Inflammatory macrophage treated with lipopolysaccharide for 4 hours (primary cell): Measurements from ENCODE around the gene PILRB.
"Not testable (repeated sequence)": the region's sequence is repeated elsewhere in the genome, so short reads cannot be mapped to it uniquely, and the experiment has no call there.

Source experiments
- DNase-seq: peaks from one replicate; pipeline ENCODE4 v3.0.0-alpha.2; 2020

PILRB gene

DNA sequence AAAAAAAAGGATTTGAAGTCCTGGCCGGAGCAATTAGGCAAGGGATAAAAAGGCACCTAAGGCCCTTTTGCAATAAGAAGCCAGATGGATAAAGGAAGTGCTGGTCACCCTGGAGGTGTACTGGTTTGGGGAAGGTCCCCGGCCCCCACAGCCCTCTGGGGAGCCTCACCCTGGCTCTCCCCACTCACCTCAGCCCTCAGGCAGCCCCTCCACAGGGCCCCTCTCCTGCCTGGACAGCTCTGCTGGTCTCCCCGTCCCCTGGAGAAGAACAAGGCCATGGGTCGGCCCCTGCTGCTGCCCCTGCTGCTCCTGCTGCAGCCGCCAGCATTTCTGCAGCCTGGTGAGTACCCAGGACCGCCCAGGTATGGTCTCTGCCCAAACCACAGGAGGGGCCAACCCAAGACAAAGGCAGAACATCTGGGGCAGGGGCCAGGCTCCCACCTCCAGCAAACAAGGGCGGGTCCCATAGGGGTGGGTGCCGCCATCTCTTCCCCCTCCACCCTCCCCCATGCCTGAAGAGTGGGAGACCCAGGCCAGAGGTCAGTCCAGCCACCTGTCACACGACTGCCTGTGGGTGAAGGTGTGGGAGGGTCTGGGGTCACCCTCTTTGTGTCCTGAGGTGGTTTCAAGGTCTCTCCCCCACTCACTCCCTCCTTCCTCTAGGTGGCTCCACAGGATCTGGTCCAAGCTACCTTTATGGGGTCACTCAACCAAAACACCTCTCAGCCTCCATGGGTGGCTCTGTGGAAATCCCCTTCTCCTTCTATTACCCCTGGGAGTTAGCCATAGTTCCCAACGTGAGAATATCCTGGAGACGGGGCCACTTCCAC lies at the start of gene PILRB:
Gene PILRB, plus strand, starts transcription at position 91 of the 830 bp plus-strand sequence. Its CDS starts 186 bp downstream, at position 277.
- no peak for DNase-seq

- peak; percentile 7 for DNase-seq
Measured at GRCh38 chr7:100318329-100318728, 39.6 kb upstream of the PILRB start.

GRCh38 chr7:100321648-100322047 lies 36.3 kb upstream of the PILRB start:
- not testable (repeated sequence) for DNase-seq

DNA sequence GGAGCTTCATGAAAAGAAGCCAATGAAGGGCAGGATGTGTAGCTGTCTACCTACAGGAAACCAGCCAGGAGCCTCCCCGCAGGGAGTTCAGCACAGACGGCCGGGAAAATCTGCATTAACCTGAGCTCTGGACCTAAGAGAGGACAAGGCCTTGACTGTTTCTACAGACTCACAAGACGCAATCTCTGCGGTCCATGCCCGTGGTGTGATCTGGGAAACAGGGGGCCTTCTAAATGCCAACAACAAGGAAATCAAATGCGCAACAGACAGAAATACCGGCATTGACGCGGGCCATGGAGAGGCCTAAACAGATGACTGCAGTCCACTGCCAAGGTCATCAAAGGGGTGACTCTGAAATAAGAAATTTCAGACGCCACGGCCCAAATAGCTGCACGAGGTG lies 33.7 kb upstream of the PILRB start:
- DNase-seq: not testable (repeated sequence)

- DNase-seq: not testable (repeated sequence)
Measured at GRCh38 chr7:100325671-100326070, 32.2 kb upstream of the PILRB start.

- not testable (repeated sequence) for DNase-seq
Measured at GRCh38 chr7:100326914-100327313, 31.0 kb upstream of the PILRB start.

GRCh38 chr7:100335566-100336466 lies 22.1 kb upstream of the PILRB start:
- DNase-seq: peak; percentile 93

DNA sequence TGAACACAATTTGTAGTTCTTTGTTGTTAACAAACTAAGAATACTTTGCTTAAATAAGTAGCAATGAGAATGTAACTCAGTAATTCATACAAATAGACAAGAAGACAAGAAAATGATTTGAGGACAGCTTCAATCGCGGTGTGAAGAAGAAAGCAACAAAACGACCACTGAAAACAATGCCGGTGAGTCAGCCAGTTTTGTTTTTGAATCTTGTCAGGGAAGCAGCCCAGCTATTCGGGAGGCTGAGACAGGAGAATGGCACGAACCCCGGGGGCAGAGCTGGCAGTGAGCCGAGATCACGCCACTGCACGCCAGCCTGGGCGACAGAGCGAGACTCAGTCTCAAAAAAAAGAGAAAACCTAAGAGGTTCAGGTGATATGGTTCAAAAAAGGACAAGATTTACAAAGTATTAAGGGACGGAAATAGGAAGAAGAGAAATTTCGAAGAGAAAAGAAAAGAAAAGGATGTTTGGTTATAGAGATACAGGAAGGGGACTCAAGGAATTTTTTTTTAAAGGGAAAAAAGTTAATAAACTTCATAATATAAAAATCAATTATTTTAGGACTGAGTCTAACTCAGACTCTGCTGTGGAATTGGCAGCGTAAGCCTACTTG lies 19.7 kb upstream of the PILRB start:
- DNase-seq: not testable (repeated sequence)

GRCh38 chr7:100341286-100341685 lies 16.6 kb upstream of the PILRB start:
- DNase-seq: not testable (repeated sequence)

GRCh38 chr7:100342765-100343164 lies 15.2 kb upstream of the PILRB start:
- DNase-seq: no peak

GRCh38 chr7:100344124-100344559 lies 13.8 kb upstream of the PILRB start:
- not testable (repeated sequence) for DNase-seq

DNA sequence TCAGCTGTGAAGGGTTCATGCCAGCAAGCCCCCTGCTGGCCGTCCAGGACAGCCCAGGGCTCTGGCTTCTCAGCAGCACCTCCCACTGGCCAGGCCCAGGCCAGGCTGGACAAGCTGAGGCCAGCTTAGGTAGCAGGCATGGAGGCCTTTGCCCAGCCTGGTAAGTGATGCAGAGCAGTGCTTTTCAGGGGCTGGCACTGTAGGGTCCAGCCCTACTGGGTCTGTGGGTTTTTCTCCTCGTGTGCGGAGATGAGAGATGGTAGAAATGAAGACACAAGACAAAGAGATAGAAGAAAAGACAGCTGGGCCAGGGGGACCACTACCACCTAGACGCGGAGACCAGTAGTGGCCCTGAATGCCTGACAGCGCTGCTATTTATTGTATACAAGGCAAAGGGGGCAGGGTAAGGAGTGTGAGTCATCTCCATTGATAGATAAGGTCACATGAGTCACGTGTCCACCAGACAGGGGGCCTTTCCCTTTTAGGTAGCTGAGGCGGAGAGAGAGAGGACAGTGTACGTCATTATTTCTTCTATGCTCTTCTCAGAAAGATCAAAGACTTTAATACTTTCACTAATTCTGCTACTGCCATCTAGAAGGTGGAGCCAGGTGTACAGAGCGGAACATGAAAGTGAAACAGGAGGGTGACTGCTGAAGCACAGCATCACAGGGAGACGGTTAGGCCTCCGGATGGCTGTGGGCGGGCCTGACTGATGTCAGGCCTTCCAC lies 13.2 kb upstream of the PILRB start:
- peak; percentile 58 for DNase-seq

DNA sequence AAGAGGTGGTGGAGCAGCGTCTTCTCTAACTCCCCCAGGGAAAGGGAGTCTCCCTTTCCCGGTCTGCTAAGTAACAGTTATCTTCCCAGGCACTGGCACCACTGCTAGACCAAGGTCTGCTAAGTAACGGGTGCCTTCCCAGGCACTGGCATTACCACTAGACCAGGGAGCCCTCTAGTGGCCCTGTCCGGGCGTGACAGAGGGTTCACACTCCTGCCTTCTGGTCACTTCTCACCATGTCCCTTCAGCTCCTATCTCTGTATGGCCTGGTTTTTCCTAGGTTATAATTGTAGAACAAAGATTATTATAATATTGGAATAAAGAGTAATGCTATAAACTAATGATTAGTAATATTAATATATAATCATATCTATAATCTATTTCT lies 12.6 kb upstream of the PILRB start:
- DNase-seq: peak; percentile 21

DNA sequence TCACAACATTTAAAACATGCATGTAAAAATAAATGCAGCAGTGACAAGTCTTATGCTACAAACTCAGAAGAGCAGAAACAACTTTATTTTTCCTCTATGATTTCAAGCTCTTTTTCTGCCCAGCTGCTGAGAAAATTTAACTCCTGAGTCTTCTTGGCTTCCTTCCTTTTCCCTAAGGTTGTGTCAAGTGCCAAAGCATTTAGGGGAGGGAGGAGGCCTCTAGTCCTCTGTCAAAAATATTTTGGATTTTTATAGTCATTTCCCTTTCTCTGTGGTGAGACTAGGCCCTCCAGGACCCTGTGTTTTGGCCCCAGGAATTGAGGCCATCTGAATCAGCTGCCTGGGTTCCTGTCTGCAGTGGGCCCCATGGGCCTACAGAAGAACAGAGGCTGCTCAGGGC lies 11.0 kb upstream of the PILRB start:
- no peak for DNase-seq

GRCh38 chr7:100348805-100349204 lies 9.1 kb upstream of the PILRB start:
- DNase-seq: no peak

- DNase-seq: no peak
Measured at GRCh38 chr7:100349757-100350156, 8.2 kb upstream of the PILRB start.

- no peak for DNase-seq
Measured at GRCh38 chr7:100351657-100352058, 6.3 kb upstream of the PILRB start.

- DNase-seq: not testable (repeated sequence)
Measured at GRCh38 chr7:100352230-100352781, 5.6 kb upstream of the PILRB start.

GRCh38 chr7:100352984-100353684 lies 4.8 kb upstream of the PILRB start:
- no peak for DNase-seq

DNA sequence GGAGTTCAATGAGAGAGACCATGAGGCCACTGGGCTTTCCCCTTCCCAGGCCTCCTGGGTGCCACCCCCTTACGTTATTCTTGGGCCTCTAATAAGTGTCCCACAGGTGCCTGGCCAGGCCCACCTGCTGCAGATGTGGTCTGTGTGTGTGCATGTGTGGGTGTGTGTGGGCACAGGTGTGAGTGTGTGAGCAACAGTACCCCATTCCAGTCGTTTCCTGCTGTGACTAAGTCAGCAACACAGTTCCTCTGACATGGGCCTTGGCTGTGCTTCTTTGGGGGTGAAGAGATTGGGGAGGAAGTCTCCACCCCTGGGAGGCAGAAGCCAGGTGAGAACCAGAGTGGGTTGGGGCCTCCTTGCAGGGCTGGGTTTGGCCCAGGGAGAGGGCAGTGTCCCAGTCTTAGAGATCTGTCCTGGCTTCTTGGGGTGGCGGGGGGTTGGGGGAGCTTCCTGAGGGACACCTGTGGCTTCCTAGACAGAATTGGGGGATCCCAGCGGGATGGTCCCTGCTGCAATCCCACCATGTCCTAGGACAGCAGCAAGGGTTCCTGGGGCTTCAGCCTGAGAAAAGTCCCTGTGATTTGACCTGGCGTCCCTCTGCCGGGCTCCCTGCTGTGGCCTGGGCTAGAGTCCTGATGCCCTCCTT lies 4.1 kb upstream of the PILRB start:
- DNase-seq: no peak
